ENCODE measurements around the gene SPACA7.

SPACA7 gene

GRCh38 chr13:112376050-112376681 is at the start of gene SPACA7:
Gene SPACA7 (plus strand): TSS chr13:112376355. CDS start chr13:112376386, 31 bp downstream.
- no peak for DNase-seq (ENCODE audit: low spot score)

- no peak for DNase-seq (ENCODE audit: low spot score)
These were observed 49.3 kb upstream of the SPACA7 start for GRCh38 chr13:112326821-112327370.

GRCh38 chr13:112328936-112329335 is 47.2 kb upstream of the SPACA7 start:
- no peak for DNase-seq (ENCODE audit: low spot score)

DNA sequence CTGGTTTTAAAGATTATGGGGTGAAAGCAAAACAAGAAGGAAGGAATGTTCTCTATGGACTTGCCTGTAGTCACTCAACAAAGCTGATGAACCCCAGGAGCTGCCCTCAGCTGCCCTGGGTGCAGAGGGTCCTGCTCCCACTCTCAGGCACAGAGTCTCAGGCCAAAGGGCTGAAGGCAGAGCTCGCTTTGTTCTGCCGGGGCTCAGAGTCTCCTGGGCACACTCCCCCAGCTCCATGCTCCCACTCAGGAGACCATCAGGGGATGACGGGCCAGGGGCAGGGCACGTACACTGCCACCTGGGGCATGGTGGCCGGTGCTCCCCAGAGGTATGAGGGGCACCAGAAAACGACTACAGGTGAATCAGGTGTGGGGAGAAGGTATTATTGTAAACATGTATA is 46.8 kb upstream of the SPACA7 start:
- no peak for DNase-seq (ENCODE audit: low spot score)

GRCh38 chr13:112330066-112330465 is 46.1 kb upstream of the SPACA7 start:
- DNase-seq (ENCODE audit: low spot score) = no peak

DNA sequence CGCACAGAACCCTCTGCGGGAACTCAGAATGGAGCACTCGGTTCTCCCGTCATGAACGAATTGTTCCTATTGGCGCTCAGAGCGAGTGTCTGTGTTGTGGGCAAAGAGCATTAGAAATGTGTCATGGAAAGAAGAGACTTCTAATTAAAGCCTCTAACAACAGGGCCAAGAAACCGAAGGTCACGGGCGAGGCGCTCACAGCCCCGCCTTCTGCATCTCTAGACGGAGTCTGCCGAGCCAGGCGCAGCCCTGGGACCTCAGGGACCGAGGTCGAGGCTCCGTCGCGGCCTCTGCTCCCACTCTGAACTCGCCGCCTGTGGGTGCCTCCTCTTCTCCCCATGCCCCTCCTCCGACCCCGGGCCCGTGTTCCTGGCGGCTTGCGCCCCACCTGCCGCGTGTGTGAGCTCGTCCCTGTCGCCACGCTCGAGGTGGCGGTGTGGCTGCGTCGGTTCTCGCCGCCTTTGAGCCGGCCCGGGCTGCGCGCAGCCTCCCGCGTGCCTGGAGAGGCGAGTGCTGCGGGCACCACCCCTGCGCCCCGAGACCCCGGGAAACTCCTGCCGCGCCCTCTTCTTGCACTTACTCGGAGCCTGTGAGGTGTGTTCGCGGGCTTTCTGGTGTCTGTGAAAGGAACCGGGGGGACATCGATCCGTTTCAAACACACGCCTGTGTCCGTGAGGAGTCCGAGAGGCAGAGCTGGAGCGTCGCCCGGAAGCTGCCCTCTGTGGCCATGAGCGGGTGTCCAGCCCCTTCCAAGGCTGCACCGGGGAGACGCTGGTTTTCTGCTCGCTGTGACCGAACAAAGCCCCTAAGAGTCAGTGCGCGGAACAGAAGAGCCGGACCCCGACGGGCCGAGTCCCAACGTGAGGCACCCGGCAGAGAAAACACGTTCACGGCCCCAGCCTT is 45.4 kb upstream of the SPACA7 start:
- DNase-seq (ENCODE audit: low spot score) = no peak

- no peak for DNase-seq (ENCODE audit: low spot score)
These were observed 44.5 kb upstream of the SPACA7 start for GRCh38 chr13:112331675-112332074.

GRCh38 chr13:112332727-112333126 is 43.4 kb upstream of the SPACA7 start:
- DNase-seq (ENCODE audit: low spot score) = no peak

- DNase-seq (ENCODE audit: low spot score) = no peak
These were observed 42.2 kb upstream of the SPACA7 start for GRCh38 chr13:112333756-112334543.

- no peak for DNase-seq (ENCODE audit: low spot score)
These were observed 41.0 kb upstream of the SPACA7 start for GRCh38 chr13:112335135-112335534.

- DNase-seq (ENCODE audit: low spot score) = no peak
These were observed 34.7 kb upstream of the SPACA7 start for GRCh38 chr13:112341446-112341845.

GRCh38 chr13:112341976-112342735 is 34.0 kb upstream of the SPACA7 start:
- DNase-seq (ENCODE audit: low spot score) = no peak

GRCh38 chr13:112342841-112343361 is 33.3 kb upstream of the SPACA7 start:
- no peak for DNase-seq (ENCODE audit: low spot score)

DNA sequence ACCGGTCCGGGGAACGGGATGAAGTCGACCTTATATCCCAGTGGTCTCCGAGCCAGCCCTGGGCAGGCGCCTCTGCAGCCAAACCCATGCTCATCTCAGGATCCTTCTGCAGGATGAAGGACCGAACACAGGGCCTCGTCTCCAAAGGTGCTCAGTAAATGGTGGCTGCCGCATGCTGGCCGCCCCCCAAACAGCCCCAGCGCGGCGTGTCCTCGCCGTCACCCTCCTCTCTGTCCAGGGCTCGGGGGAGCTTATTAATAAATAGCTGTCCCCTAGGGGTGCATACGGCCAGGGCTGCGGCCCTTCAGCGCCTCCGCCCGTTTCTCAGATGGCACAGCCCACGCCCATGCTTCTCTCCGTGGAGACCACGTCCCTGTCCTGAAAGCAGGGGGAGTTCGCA is 32.6 kb upstream of the SPACA7 start:
- DNase-seq (ENCODE audit: low spot score) = no peak

DNA sequence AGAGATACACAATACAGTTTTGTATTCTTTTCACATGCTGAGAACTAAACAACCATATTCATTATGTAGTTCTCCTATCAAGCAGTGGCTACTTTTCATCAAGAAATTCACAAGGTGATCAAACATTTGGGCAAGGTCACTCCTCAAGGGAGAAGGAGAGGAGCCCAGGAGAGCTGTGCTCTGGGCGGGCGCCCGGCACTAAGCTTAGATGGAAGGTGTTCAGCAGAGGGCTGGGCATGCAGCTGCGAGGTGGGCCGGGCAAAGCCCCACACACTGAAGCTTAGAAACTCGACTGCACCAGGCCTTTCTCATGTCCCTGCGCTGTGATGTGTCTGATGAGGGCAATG is 30.4 kb upstream of the SPACA7 start:
- DNase-seq (ENCODE audit: low spot score) = no peak

DNA sequence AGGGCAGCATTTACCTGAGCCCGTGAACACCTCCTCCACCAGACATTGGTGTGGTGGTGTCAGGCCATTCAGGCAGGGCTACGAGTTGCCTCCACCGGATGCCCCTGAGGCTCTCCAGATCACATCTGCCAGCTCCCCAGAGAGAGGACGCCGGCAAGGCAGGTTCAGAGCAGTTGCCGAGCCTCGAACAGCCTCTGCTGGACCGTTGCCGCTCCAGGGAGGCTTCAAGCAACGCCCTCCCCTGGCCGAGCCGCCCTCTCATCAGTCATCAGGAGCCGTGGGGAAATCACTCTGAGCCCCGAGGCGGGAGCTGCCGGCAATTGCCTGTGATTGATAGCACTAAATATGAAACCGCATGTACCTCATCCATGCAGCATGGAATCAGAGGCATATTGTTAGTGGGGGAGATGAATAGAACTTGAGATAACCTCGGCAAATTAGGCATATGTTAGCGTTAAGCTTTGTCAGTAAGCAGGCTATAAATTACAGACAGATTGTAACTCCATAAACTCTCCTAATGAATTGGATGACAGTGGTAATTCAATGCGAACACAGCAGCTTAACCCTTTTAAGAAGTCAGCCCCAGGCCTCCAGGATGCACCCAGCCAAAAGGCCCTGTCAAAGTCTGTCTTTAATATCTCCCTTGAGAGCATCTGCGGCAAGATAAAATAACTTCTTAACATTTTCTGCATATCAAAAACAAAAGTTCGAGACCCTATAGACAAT is 29.8 kb upstream of the SPACA7 start:
- DNase-seq (ENCODE audit: low spot score) = no peak

DNA sequence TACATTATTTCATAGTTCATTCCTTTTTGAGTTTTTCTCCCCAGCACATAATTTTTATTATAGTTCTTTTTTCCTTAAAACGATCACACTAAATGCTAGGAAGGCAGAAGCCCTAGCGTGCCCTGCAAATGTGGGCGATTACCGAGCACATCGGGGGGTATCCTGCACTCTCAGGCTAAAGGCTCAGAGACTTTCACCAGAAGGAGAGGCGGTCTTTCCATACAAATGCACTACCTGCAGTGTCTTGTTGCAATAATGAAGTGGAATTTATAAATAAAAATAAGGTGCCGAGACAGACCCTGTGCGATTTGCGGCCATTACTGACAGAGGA is 29.3 kb upstream of the SPACA7 start:
- no peak for DNase-seq (ENCODE audit: low spot score)

DNA sequence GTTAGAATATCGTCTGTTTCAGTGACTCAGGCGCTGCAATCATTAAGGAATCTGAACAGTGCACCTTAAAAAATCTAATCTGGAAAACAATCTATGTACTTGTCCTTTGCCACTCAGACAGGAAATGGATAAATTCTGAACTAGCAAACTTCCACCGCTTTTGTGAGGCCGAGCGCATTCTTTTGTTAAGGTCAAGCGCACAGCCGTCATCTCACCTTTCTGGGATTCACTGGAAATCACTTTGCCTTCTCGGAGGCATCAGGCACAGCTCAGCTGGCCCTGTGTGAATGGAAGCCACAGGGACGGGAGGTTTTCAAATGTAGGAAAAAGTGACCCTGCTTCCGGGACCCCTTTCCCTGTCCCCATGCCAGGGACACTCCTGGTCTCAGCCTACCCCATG is 28.2 kb upstream of the SPACA7 start:
- DNase-seq (ENCODE audit: low spot score) = no peak

- no peak for DNase-seq (ENCODE audit: low spot score)
These were observed 27.4 kb upstream of the SPACA7 start for GRCh38 chr13:112348642-112349345.

GRCh38 chr13:112349681-112350080 is 26.5 kb upstream of the SPACA7 start:
- DNase-seq (ENCODE audit: low spot score) = no peak

Data from hematopoietic multipotent progenitor cell treated with erythropoietin and hydrocortisone succinate and interleukin-3 and kit ligand, for 15 days (in vitro differentiated cells).